ENCODE results near the gene CAMSAP2. TPM values are rescaled to one million over a fixed set of nuclear protein-coding genes. Genes with fewer than 3 reads are reported as not detected.

Gene CAMSAP2
- total RNA-seq, 1 experiment from 2014 or later: 28.6 TPM

GRCh38 chr1:200704986-200705500, 33.6 kb upstream of the CAMSAP2 start:
- no peak overlapping the region for H3K4me2 ChIP-seq (ENCODE audit: low read length)
- DNase-seq: no peak
- no peak overlapping the region for H2AFZ ChIP-seq (ENCODE audit: low read length)
- ATAC-seq: no peak
- H3K79me2 ChIP-seq (ENCODE audit: low read length): no peaks in the 10 kb centered on the region
- H3K36me3 ChIP-seq (ENCODE audit: low read depth, low read length): no peaks in the 10 kb centered on the region
- H3K4me3 ChIP-seq (ENCODE audit: low read length): no peak overlapping the region
- no peak overlapping the region for H3K9ac ChIP-seq (ENCODE audit: low read length)
- H3K27ac ChIP-seq (ENCODE audit: low read length): no peak overlapping the region
- H3K27me3 ChIP-seq (ENCODE audit: low read length): no peaks in the 10 kb centered on the region
- H4K20me1 ChIP-seq (ENCODE audit: low read length): no peaks in the 10 kb centered on the region
- no peaks in the 10 kb centered on the region for H3K9me3 ChIP-seq (ENCODE audit: low read length)
- no peaks in the 10 kb centered on the region for H3F3A ChIP-seq (ENCODE audit: low read length, unreplicated experiment)
- intact Hi-C loops (cut with micrococcal nuclease): no loop called here
- ChIA-PET CTCF (no interaction called here), POLR2A (ENCODE audit: unreplicated experiment) (no interaction called here)
- no peaks in the 10 kb centered on the region for H3K4me1 ChIP-seq (ENCODE audit: insufficient read depth, low read length)
- TF ChIP-seq EZH2phosphoT487 (IDR thresholded peaks at IDR 0.05; ENCODE audit: borderline replicate concordance, low read length) (no peak), EZH2 (IDR thresholded peaks at IDR 0.05; ENCODE audit: low read length, unreplicated experiment) (no peak), CTCF (conservative IDR thresholded peaks at IDR 0.05; ENCODE audit: low read depth, low read length) (no peak)
- BruUV-seq (replicated peaks): no TSS peak
- no peaks in the 10 kb centered on the region for H3K9me2 ChIP-seq (replicated peaks; ENCODE audit: low read length)

GRCh38 chr1:200706111-200706814, 32.4 kb upstream of the CAMSAP2 start:
- H3K9me2 ChIP-seq (replicated peaks; ENCODE audit: low read length): no peaks in the 10 kb centered on the region
- DNase-seq (no peak), ATAC-seq (no peak)
- H3K4me1 ChIP-seq (ENCODE audit: insufficient read depth, low read length): no peaks in the 10 kb centered on the region
- no peaks in the 10 kb centered on the region for H3K27me3 ChIP-seq (ENCODE audit: low read length)
- no peak overlapping the region for H3K4me3 ChIP-seq (ENCODE audit: low read length)
- POLR2A ChIA-PET (ENCODE audit: unreplicated experiment): no interaction called here
- no peak overlapping the region for H3K27ac ChIP-seq (ENCODE audit: low read length)
- intact Hi-C loops (cut with micrococcal nuclease): no loop called here
- H3K4me2 ChIP-seq (ENCODE audit: low read length): no peak overlapping the region
- no peaks in the 10 kb centered on the region for H3K9me3 ChIP-seq (ENCODE audit: low read length)
- no peak overlapping the region for H3K9ac ChIP-seq (ENCODE audit: low read length)
- TF ChIP-seq EZH2phosphoT487 (IDR thresholded peaks at IDR 0.05; ENCODE audit: borderline replicate concordance, low read length) (no peak), EZH2 (IDR thresholded peaks at IDR 0.05; ENCODE audit: low read length, unreplicated experiment) (no peak), CTCF (conservative IDR thresholded peaks at IDR 0.05; ENCODE audit: low read depth, low read length) (no peak)
- CTCF ChIA-PET: no interaction called here
- no peaks in the 10 kb centered on the region for H3F3A ChIP-seq (ENCODE audit: low read length, unreplicated experiment)
- H4K20me1 ChIP-seq (ENCODE audit: low read length): no peaks in the 10 kb centered on the region
- no TSS peak for BruUV-seq (replicated peaks)
- H3K36me3 ChIP-seq (ENCODE audit: low read depth, low read length): no peaks in the 10 kb centered on the region
- no peaks in the 10 kb centered on the region for H3K79me2 ChIP-seq (ENCODE audit: low read length)
- H2AFZ ChIP-seq (ENCODE audit: low read length): no peak overlapping the region

- ChIA-PET POLR2A (ENCODE audit: unreplicated experiment) (no interaction called here), CTCF (no interaction called here)
- no peak for TF ChIP-seq EZH2phosphoT487 (IDR thresholded peaks at IDR 0.05; ENCODE audit: borderline replicate concordance, low read length)
- TF ChIP-seq CTCF (conservative IDR thresholded peaks at IDR 0.05; ENCODE audit: low read depth, low read length): no peak
Measured at GRCh38 chr1:200707116-200707515, 31.6 kb upstream of the CAMSAP2 start.

More at GRCh38 chr1:200707116-200707515, 31.6 kb upstream of the CAMSAP2 start:
- no peak overlapping the region for H3K9ac ChIP-seq (ENCODE audit: low read length)
- no TSS peak for BruUV-seq (replicated peaks)
- H3K79me2 ChIP-seq (ENCODE audit: low read length): no peaks in the 10 kb centered on the region
- H3K4me2 ChIP-seq (ENCODE audit: low read length): no peak overlapping the region
- no peaks in the 10 kb centered on the region for H3K36me3 ChIP-seq (ENCODE audit: low read depth, low read length)
- intact Hi-C loops (cut with micrococcal nuclease): no loop called here
- H3K4me1 ChIP-seq (ENCODE audit: insufficient read depth, low read length): no peaks in the 10 kb centered on the region
- H3F3A ChIP-seq (ENCODE audit: low read length, unreplicated experiment): no peaks in the 10 kb centered on the region
- DNase-seq (no peak), ATAC-seq (no peak)
- H3K9me2 ChIP-seq (replicated peaks; ENCODE audit: low read length): no peaks in the 10 kb centered on the region
- H2AFZ ChIP-seq (ENCODE audit: low read length): no peak overlapping the region
- no peak overlapping the region for H3K27ac ChIP-seq (ENCODE audit: low read length)
- no peaks in the 10 kb centered on the region for H3K27me3 ChIP-seq (ENCODE audit: low read length)
- H3K9me3 ChIP-seq (ENCODE audit: low read length): no peaks in the 10 kb centered on the region
- H3K4me3 ChIP-seq (ENCODE audit: low read length): no peak overlapping the region
- H4K20me1 ChIP-seq (ENCODE audit: low read length): no peaks in the 10 kb centered on the region
